DMS79 (cell line): ENCODE measurements around the gene KIAA1328.
"Not testable (repeated sequence)": the region's sequence is repeated elsewhere in the genome, so short reads cannot be mapped to it uniquely, and the experiment has no call there.

Source experiments
- DNase-seq: peaks from one replicate; lab custom pipeline; 2025; lab: John Stamatoyannopoulos, UW

KIAA1328 gene

DNA sequence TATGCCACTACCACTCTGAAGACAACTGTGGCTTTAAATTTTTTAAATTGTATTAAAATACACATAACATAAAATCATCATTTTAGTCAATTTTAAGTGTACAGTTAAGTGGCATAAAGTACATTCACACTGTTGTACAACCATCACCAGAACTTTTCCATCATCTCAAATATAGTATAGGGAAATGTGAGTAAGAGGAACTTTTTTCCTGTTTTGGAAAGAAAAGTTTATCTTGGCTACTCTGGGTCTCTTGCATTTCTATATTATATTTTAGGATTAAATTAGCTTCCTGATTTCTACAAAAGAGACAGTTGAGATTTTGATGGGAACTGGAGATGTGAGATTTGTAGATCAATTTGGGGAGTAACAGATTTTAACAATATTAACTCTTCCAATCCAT lies 3.4 kb upstream of the KIAA1328 start:
- DNase-seq: no peak

DNA sequence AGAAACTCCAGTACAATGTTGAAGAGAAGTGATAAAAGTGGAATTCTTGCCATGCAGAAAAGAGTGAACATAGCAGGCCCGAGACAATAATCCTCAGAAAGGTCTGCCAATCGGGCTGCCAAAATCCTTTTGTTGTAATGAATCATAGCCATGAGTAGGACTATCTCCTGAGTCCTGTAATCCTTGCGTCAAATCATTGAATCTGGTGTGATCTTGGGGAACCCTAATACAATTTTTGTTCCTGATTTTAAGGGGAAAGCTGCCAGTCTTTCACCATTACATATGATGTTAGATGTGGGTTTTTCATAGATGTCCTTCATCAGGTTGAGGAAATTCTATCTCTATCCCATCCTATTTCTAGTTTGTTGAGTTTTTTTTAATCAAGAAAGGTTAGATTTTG lies 2.4 kb upstream of the KIAA1328 start:
- no peak for DNase-seq

DNA sequence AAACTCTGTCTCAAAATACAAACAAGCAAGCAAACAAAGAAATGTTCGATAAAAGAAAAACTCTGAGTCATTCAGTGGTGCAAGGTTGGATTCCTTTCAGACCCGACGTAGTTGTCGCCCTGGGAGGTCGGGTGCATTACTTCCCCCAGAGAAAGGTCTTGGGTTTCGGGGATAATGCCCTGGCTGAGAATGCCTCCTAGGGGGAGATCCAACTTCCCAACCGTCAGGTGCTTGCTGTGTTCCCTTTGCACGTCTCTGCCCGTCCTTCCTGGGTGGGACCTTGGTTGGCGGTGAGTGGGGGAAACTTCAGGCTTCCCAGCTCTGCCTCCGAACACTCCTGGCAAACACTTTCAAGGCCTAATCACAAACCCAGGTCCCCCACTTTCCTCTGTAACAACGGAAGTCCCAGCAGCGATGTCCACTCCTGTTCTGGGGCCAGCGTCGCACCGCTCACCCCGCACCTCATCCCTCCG lies 734 bp upstream of the KIAA1328 start:
- DNase-seq: no peak

DNA sequence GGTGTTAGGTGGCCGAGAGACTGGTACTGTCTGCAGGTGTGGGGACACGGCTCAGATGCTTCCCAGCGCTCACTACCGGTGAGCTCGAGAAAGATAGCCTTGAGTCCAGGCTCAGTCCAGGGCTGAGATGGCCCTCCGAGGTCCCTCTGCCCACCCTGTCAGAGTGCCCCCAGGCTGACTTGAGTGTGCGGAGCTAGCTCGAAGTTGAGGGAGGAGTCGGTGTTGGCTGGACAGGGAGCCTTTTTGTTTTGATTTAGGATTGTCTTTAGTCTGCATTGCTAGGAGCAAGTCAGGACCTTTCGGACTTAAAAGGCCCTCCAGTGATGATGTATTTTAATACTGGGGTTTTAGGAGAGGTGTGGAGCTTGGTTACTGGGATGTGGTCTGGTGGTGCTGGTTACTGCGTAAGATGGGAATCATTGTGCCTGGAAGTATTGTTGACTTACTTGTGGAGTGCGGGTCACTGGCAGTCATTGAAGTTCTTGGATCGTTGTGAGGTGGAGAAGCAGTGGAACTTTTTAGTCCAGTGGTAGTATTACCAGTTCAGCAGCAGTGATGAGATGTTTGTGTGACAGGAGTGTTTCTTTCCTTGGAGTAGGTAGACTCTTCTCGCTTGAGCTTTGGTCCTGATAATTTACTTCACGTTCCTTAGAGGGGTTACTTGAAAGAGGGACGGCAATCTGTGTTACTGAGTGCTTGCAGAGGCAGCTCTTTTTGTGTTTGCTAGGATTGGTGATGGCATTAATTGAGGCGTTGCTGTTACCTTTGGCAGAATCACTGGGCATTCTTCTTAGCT lies 633 bp downstream of the KIAA1328 start:
- peak; percentile 44 for DNase-seq

DNA sequence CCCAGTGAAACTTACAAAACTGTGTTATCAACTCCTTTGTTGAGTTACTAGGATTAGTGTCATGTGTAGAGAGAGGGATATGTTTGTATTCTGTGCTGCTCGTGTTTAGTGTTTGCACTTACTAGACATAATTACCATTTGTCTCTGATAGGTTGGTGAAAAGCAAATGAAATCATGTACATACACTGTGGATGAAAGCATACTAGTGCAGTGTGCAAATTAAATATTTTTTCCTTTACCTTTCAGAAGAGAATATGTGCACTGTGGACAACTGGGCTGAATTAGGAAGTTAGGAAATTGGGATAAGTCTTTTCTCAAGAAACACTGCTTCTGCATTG lies 1.2 kb downstream of the KIAA1328 start:
- DNase-seq: no peak

DNA sequence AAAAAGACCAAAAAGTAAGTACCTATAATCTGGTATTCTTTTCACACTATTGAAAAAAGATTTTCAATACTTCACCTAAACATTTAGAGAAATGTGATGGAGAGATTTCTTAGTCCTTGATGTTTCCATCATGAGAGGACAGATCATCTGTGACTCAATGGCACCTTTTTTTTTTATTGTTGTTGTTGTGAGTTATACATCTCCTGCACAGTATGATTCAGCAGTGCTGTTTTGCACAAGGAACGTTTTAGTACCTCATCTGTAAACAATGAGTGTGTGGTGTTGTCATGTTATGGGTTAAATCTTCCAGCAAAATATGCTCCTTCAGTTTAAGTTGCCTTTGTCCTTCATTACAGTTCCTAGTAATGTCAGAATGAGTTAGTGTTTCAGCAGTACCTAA lies 2.2 kb downstream of the KIAA1328 start:
- DNase-seq: no peak

DNA sequence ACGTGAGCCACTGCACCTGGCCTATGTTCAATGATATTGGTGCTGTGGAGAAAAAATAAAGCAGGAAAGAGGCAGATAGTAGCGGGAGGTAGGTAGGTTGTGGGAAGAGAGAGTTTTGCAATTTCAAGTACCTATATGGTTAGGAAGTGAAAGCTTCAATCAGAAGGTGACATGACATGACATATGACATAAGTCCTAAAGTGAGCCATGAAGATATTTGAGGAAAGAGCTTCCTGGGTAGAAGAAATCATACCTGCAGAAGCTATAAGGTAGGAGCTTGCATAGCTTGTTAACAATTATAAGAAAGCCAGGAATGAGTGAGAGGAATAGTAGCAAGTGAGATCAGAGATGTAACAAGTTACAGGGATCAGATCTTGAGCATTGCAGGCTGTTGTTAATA lies 4.2 kb downstream of the KIAA1328 start:
- no peak for DNase-seq

DNA sequence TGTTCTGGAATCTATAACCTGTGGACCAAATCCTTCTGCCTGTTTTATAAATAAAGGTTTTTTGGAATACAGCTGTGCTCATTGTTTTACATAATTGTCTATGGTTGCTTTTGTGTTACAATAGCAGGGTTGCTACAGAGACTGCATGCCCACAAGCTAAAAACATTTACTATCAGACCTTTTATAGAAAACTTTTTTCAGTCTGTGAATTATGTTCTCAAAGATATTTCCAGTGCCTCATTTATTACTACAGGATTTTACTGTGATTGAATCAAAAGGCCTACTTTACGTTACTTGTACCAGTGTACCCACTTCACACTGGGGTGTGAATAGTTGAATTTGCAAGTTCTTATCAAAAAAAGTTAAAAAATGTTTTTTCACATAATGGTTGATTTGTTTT lies 7.0 kb downstream of the KIAA1328 start:
- DNase-seq: no peak

DNA sequence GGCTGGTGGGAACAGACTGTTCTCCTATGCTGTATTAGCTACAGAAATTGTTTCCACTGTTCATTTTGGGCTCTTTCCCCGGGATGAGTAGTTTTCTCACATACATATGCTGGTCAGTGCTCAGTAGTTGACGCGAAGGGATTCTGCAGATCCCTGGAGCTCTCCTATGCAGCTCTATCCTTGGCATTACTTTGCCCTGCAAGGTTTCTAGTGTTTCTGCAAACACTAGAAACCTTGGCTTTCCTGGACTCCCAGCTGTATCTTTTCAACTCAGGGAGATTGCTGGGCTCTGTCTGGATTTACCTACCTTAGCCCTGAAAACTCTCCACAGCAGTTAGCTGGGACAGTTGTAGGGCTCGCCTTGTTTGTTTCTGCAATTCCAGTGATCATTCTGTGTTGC lies 10.9 kb downstream of the KIAA1328 start:
- DNase-seq: no peak

DNA sequence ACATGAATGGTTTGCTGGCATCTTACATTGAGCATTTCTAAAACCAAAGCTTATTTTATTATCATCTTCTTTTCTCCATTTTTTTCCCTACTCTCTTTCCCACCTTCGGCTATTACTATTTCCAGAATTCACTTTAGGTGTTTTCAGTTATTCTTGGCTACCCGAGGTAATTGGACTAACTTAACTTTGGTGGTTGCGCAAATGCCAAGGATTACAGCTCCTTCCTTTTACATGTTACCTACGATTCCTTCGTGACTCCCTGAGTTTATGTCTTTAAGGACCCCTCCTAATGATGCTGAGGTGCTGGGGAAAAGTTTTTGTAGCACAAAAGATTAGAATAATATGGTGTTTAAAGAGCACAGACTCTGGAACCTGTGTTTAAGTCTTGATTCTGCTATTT lies 14.3 kb downstream of the KIAA1328 start:
- DNase-seq: no peak

DNA sequence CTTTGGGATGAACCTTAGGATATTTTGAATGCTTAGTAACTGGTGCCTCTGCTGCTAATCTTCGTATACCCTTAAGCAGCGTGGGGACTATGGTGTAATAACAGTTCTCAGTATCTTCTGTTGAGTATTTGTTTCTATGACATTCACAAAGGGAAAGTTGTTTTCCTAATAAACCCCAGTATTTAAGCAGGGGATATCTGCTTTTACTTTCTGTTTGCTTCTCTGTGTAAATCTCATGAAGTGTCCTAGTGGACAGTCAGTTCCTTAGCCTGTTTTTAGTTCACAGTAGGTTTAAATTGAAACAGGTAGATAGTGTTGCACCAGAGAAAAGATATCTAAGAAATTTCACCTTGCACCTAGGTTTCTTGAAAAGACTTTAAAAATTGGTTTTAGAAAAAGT lies 14.9 kb downstream of the KIAA1328 start:
- no peak for DNase-seq

DNA sequence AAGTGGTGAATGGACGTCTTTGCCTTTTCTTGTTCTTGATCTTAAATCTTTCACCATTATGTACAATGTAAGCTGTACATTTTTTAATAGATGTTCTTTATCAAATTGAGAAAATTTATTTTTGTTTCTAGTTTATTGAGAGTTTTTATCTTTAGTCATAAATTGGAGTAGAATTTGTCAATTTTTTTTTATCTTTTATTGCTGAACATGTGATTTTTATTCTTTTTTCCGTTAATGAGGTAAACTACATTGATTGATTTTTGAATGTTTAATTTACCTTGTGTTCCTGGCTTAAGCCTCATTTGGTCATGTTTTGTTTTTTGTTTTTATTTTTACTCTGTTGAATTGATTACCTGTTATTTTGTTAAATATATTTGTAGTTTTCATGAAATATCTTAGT lies 19.7 kb downstream of the KIAA1328 start:
- no peak for DNase-seq

DNA sequence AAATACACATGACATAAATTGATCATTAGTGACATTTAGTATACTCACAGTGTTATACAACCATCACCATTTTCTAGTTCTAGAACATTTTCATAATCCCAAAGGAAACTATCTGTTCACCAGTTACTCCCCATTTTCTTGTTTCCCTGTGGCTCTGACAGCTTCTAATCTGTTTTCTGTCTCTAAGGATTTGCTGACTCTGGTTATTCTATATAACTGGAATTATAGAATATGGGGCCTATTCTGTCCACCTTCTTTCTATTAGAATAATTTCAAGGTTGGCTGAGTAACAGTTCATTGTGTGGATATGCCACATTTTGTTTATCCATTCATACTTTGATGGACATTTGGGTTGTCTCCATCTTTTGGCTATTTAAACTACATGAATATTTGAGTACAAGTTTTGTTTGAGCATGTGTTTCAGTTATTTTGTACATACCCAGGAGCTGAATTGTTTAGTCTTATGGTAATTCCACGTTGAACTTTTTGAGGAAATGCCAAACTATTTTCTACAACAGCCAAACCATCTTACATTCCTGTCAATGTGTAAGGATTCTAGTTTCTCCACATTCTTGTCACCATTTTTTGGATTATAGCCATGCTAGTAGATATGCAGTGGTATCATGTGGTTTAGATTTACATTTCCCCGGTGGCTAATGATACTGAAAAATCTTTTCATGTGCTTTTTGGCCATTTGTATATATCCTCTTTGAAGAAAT lies 20.5 kb downstream of the KIAA1328 start:
- DNase-seq: no peak

DNA sequence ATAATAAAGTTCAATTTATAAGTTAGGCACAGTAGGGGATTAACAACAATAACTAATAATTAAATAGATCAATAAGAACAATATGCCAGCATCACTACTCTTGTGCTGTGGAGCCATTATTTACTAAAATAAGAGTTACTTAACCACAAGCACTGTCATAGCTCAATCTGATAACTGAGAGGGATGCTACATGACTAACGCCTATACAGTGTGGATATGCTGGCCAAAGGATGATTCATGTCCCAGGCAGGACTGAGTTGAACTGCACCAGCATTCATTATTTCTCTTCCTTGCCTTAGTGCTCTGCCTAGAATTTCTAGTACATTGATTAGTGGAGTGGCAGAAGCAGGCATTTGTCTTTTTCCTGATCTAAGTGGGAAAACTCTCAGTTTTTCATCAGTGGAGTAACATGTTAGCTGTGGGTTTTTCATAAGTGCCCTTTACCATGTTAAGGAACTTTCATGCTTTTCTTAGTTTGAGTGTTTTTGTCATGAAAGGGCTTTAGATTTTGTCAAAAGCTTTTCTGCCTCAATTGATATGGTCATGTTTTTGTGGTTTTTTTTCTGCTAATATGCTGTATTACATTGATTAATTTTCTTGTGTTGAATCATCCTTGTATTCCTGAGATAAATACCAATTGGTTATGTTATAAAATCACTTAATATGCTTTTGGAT lies 21.7 kb downstream of the KIAA1328 start:
- no peak for DNase-seq

DNA sequence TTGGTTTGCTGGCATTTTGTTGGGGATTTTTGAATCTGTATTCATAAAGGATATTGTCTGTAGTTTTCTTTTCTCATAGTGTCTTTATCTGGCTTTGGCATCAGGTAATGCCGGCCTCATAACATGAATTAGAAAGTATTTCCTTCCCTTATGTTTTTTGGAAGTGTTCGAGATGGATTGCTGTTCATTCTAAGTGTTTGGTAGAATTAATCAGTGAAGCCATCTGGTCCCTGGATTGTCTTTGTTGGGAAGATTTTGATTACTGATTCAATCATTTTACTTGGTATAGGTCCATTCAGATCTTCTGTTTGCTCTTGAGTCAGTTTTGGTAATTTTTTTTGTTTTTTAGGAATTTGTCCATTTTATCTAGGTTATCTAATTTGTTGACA lies 22.3 kb downstream of the KIAA1328 start:
- no peak for DNase-seq

DNA sequence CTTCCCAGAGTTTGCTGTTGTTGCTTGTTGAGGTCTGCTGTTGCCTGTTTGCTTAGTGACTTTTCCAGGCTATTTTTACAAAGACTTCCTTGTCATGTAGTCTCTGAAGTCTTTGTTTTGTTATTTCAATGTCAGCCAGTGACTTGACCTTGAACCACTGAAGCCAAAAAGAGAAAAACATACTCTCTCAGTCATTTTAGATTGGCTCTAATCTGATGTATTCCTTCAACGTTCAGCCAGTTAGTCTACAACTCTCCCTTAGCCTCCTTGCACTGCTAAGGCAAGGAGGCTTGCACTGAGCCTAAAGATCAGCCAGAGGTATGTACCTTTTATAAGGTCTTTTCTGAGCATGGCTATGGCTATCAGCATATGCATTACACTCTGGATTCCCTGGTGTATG lies 27.9 kb downstream of the KIAA1328 start:
- no peak for DNase-seq

DNA sequence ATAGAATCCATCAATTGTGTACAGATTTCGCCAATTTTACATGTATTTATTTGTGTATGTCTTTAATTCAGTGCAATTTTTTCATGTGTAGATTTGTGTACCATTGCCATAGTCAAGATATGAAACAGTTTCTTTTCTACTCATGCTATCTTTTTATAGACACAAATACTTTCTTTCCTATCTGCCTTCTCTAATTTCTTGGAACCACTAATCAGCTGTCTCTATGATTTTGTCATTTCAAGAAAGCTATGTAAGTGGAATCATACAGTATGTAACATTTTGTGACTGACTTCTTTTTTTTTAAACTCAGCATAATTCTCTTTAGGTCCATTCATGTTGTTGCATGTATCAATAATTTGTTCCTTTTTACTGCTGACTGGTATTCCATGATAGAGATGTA lies 33.3 kb downstream of the KIAA1328 start:
- no peak for DNase-seq

DNA sequence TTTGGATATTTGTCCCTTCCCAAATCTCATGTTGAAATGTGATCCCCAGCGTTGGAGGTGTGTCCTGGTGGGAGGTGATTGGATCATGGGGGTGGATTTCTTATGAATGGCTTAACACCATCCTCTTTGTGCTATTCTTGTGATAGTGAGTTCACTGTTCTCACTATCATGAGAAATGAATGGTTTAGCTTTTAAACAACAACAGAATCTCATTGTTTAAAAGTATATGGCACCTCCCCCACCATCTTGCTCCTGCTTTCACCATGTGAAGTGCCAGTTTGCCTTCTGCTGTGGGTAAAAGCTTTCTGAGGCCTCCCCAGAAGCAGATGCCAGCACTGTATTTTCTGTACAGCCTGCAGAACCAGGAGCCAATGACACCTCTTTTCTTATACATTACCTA lies 38.1 kb downstream of the KIAA1328 start:
- no peak for DNase-seq

DNA sequence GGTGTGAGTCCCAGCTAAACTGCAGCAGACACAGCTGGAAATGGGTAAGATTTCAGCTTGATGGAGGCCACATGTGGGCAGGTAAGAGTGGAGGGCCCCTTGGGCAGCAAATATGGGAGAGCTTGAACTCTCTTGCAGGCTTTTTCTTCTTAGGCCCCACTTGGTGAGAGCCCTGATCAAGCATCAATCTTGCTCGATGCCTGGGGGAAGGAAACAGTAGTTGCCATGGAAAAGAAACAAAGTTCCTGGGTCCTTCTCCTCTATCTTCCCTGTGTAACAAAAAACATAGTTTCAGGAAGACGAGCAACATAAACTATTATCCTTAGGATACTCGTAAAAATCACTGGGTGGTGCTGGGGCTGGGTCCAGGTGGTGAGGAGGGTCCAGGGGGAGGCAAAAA lies 42.9 kb downstream of the KIAA1328 start:
- DNase-seq: no peak

DNA sequence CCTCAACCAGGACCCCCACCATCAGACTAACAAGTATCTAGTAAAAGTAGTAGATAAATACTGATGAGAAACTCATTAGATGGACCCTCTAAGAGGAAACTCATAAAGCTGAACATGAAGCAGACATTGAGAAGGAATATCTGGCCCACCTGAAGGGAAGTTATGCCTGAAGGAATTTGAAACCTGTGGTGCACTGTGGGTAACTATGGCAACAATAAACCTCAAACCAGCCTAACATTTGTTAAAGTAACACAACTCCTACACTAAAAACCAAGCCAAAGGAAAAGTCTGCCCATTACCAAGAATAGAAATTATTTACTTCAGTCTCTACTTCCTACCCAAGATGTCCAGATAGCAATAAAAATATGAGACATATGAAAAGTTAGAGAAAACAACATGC lies 43.4 kb downstream of the KIAA1328 start:
- DNase-seq: no peak

DNA sequence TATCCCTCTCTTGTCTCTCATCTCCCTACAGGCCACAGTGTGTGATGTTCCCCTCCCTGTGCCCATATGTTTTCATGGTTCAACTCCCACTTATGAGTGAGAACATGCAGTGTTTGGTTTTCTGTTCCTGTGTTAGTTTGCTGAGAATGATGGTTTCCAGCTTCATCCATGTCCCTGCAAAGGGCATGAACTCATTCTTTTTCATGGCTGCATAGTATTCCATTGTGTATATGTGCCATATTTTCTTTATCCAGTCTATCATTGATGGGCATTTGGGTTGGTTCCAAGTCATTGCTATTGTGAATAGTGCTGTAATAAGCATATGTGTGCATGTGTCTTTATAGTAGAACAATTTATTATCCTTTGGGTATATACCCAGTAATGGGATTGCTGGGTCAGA lies 44.9 kb downstream of the KIAA1328 start:
- DNase-seq: not testable (repeated sequence)

DNA sequence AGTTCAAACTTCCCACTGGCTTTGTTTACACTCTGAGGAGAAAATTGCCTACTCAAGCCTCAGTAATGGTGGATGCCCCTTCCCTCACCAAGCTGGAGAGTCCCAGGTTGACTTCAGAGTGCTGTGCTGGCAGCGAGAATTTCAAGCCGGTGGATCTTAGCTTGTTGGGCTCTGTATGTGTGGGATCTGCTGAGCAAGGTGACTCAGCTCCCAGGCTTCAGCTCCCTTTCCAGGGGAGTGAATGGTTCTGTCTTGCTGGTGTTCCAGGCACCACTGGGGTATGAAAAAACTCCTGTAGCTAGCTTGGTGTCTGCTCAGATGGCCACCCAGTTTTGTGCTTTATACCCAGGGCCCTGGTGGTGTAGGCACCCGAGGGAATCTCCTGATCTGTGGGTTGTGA lies 50.9 kb downstream of the KIAA1328 start:
- DNase-seq: not testable (repeated sequence)

DNA sequence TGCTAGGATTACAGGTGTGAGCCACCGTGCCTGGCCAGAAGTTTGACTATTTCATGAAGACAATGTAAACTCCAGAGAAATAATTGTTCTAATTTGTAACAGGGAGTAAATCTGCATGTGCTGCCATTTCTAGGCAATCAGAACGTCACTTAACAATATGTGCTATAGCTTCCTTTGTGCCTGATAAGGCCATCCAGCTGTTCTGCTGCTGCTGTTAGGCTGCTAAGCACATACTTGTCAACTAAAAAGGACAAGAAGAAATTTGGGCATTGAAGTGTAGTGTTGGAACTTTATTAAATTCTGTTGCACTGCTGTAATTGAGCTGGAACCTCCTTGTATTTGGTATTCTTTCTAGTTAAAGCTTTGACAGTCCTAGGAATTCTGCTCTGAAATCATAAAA lies 57.1 kb downstream of the KIAA1328 start:
- no peak for DNase-seq
